Thoracic aorta (tissue), 2 donors: ENCODE data around the gene JADE3. TPM values are rescaled to one million over a fixed set of nuclear protein-coding genes. Genes with fewer than 3 reads are reported as not detected.

Source experiments
- ATAC-seq: fragments of 150-250 bp; one replicate; pipeline ENCODE4 v1.8.0; 2017; ENCODE audit warnings: low read depth; ENCODE audit not compliant: insufficient number of reproducible peaks, low FRiP score
- DNase-seq: peaks from one replicate; pipeline ENCODE4 v3.0.0-alpha.2; 2020; ENCODE audit warnings: low spot score
- H3K27ac ChIP-seq, 2 donors: fragments of 200-600 bp; sonication (generic); 1 replicate in 1 of 2; 2 replicates in 1 of 2; pipeline ENCODE4 v1.5.1; 2016; ENCODE audit warnings: mild to moderate bottlenecking in 2 of 2, moderate library complexity in 2 of 2
- H3K27me3 ChIP-seq: fragments of 200-600 bp; sonication (generic); replicated peaks from 2 replicates; pipeline ENCODE4 v1.6.0; 2016; ENCODE audit warnings: mild to moderate bottlenecking; ENCODE audit not compliant: insufficient read depth
- H3K36me3 ChIP-seq: fragments of 200-600 bp; sonication (generic); one replicate; pipeline ENCODE4 v1.5.1; 2016
- H3K4me1 ChIP-seq, 2 donors: fragments of 200-600 bp; sonication (generic); 1 replicate in 1 of 2; 2 replicates in 1 of 2; pipeline versions ENCODE4 v1.5.1 to v1.6.0; 2016; ENCODE audit warnings: low read depth in 2 of 2, mild to moderate bottlenecking in 1 of 2; ENCODE audit not compliant: control insufficient read depth in 1 of 2
- H3K4me3 ChIP-seq: fragments of 200-600 bp; sonication (generic); 2 replicates; pipeline ENCODE4 v1.5.1; 2016; ENCODE audit warnings: mild to moderate bottlenecking
- H3K9me3 ChIP-seq: fragments of 200-600 bp; sonication (generic); 2 replicates; pipeline ENCODE4 v1.5.1; 2016
- CTCF ChIP-seq: fragments of 200-600 bp; sonication (generic); IDR thresholded peaks from one replicate; pipeline ENCODE4 v1.5.1; 2019; ENCODE audit warnings: antibody characterized with exemption
- total RNA-seq, 2 donors: library from RNA; depleted of rRNA; stranded (reverse); fragments of >200 nt; gene quantifications; one replicate each; pipeline versions ENCODE4 v1.1.0 to v1.2.3, GENCODE V29; 2016

The JADE3 gene
- total RNA-seq, 2 donors from 2014 or later, result 3.7 to 5.2 TPM

DNA sequence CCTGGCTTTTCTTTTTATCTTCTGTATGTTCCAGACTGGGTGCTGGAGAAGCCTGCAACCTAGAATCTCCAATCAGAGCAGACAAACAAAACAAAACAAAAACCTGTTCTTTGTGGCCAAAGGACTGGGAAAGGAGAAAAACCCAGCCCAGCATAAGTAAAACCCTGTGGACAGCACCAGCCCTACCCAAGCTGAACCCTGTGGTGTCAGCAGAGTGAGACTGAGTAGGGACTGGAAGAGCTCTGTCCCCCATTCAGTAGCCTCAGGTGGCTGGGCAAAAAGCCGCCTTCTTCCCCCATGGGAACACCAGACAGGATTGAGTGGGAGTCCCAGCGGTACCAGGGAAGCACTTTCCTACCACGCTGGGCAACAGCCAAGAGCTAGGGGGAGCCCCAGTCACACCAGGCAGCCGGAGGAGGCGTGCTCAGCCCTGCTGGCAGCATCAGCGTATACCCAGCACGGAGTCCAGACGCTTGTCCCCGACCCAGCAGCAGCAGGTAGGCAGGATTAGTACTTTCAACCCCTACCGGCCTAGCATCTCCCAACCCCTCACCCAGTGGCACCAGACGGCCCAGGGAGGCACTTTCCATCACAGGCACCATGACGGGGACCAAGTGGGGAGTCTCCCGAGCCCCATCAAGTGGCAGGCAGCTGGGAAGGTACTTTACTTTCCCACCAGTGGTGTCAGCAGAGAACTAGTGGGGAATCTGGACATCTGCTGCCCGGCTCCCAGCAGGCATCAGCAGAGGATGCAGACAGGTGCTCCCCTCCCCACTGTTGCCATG, 8.6 kb upstream of the JADE3 start:
- Histone ChIP-seq H3K27me3 (no peaks in the 10 kb centered on the region), H3K9me3 (no peaks in the 10 kb centered on the region), H3K27ac (no peak overlapping the region)

DNA sequence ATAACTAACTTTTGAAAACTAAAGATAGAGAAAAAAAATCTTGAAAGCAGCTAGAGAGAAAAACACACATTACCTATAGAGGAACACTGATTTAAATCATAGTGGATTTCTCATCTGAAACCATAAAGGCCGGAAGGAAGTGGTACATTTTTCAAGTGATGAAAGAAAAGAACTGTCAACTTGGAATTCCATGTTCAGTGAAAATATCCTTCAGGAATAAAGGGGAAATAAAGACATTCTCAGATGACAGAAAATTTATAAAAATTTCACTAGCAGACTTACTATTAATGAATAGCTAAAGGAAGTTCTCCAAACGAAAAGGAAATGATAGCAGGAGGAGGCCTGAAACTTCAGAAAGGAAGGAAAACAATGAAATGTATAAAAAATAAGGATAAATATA, 7.6 kb upstream of the JADE3 start:
- TF ChIP-seq CTCF, result no peak
- H3K27ac ChIP-seq, result no peak overlapping the region

More for the DNA sequence above, 8.6 kb upstream of the JADE3 start:
- peak; percentile 46 for TF ChIP-seq CTCF
- Histone ChIP-seq H3K4me3 (peak overlapping the region; percentile 72), H3K36me3 (no peaks in the 10 kb centered on the region), H3K4me1 (no peaks in the 10 kb centered on the region)
- ATAC-seq, result no peak
- DNase-seq, result no peak

GRCh38 chrX:46910415-46910814, 1.8 kb upstream of the JADE3 start:
- DNase-seq (no peak), ATAC-seq (no peak)
- Histone ChIP-seq H3K4me3 (no peak overlapping the region), H3K4me1 (no peaks in the 10 kb centered on the region), H3K27me3 (no peaks in the 10 kb centered on the region), H3K9me3 (no peaks in the 10 kb centered on the region), H3K36me3 (no peaks in the 10 kb centered on the region), H3K27ac (no peak overlapping the region)
- no peak for TF ChIP-seq CTCF

More for the DNA sequence above, 7.6 kb upstream of the JADE3 start:
- H3K27me3 ChIP-seq, result no peaks in the 10 kb centered on the region
- ATAC-seq (no peak), DNase-seq (no peak)
- no peaks in the 10 kb centered on the region for H3K9me3 ChIP-seq
- H3K36me3 ChIP-seq, result no peaks in the 10 kb centered on the region
- no peak overlapping the region for H3K4me3 ChIP-seq
- H3K4me1 ChIP-seq, result no peaks in the 10 kb centered on the region

DNA sequence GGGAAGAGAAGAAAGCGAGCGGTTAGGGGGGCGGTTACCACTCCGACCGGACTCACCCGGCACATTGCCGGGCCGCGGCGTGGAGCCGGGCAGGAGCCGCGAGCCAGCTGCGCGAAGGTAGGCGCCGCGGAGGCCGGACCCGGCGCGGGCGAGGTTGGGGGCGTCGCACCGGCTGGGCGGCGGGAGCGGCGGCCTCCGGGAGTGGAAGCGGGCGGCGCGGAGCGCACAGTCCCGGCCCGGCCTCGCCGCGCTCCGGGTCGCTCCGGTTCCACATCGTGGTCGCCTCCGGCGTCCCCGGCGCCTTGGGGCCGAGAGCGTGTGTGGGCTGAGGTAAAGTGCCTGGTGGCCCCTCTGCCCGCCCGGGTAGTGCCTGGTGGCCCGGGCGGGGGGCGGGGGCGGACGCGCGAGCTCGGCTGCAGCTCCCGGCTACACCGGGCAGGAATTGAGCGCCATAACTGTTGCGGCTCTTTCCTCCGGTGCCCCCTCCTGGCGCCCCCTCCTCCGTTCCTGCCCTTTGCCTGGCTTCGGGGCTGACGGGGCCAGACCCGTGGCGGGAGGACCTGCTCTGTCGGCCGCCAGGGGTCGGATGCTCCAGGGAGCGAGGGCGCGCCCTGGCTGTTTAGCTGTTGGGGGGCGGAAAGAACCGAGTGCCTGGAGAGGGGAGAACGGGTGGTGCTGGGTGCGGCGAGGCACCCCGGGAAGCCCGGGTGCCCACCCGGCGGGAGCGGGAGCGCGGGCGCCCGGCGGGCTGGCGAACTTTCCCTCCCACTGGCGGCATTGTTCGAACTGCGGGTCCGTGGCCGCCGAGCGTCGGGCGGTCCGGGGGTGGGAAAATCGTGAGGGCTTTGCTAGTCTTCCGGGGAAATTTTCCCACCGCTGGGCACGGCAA, 626 bp downstream of the JADE3 start:
- no peak for DNase-seq
- Histone ChIP-seq H3K9me3 (no peaks in the 10 kb centered on the region), H3K4me1 (no peaks in the 10 kb centered on the region)

More for the DNA sequence above, 626 bp downstream of the JADE3 start:
- H3K27me3 ChIP-seq, result no peaks in the 10 kb centered on the region
- H3K4me3 ChIP-seq, result peak overlapping the region; percentile 79
- peak; percentile 53 for TF ChIP-seq CTCF
- H3K27ac ChIP-seq, result peak overlapping the region in 1 of 2 donors; percentile 37
- no peaks in the 10 kb centered on the region for H3K36me3 ChIP-seq
- ATAC-seq, result no peak
